HepG2 (cell line): ENCODE results near the gene SLC35A1. TPM values are rescaled to one million over a fixed set of nuclear protein-coding genes. Genes with fewer than 3 reads are reported as not detected.

Experiments
- ATAC-seq: fragments of 200-7000 bp; cut with Tn5 transposase; 3 replicates; pipeline ENCODE4 v1.9.1; 2020; ENCODE audit warnings: mild to moderate bottlenecking, moderate library complexity
- BruUV-seq: library from RNA; stranded (reverse); fragments of 400-500 nt; replicated peaks from 2 replicates; lab custom pipeline; 2021; lab: Mats Ljungman, UMichigan
- CTCF ChIA-PET: fragments of 300-600 bp; formaldehyde crosslinking; extraction: SDS; loops from one replicate; lab custom pipeline; 2021; ENCODE audit warnings: low total read pairs, inconsistent platforms, low intra/inter-chr PET ratio; lab: Yijun Ruan, JAX
- POLR2A ChIA-PET: fragments of 350-600 bp; sonication (Branson Sonifier 250); formaldehyde crosslinking; loops from one replicate; lab custom pipeline; 2020; ENCODE audit warnings: antibody characterized with exemption, inconsistent platforms; lab: Yijun Ruan, JAX
- DNase-seq: peaks from one replicate; pipeline ENCODE4 v3.0.0-alpha.2; 2015; ENCODE audit warnings: low spot score
- FAIRE-seq: peaks from 3 replicates; lab custom pipeline; 2011; peaks lifted over from hg19 to GRCh38; lab: Jason Lieb, UNC
- H2AFZ ChIP-seq: one replicate; pipeline ENCODE4 v1.6.1; 2011; ENCODE audit warnings: low read length, inconsistent platforms
- H3K27ac ChIP-seq: fragments of 300-600 bp; 3 replicates; pipeline ENCODE4 v1.8.0; 2011; ENCODE audit warnings: mixed run types, mild to moderate bottlenecking, mixed read lengths, low read length, inconsistent platforms; ENCODE audit not compliant: insufficient read depth; ENCODE audit errors: extremely low read length
- H3K27me3 ChIP-seq, 2 experiments: fragments of 200-600 bp in 1 of 2; 2 replicates in 1 of 2; 3 replicates in 1 of 2; pipeline versions ENCODE4 v1.6.0 to v1.8.0; 2011; ENCODE audit warnings: low read length in 2 of 2, mild to moderate bottlenecking in 2 of 2, moderate library complexity in 2 of 2, inconsistent platforms in 1 of 2; ENCODE audit not compliant: insufficient read depth in 2 of 2, control insufficient read depth in 1 of 2
- H3K36me3 ChIP-seq, 2 experiments: fragments of 200-600 bp in 1 of 2; replicated peaks in 1 of 2; 2 replicates in 1 of 2; 3 replicates in 1 of 2; pipeline versions ENCODE4 v1.5.1 to v1.8.0; 2011; ENCODE audit warnings: low read length in 2 of 2, inconsistent platforms in 1 of 2; ENCODE audit not compliant: insufficient read depth in 2 of 2, control insufficient read depth in 1 of 2
- H3K4me1 ChIP-seq: 2 replicates; pipeline ENCODE4 v1.5.1; 2012; ENCODE audit warnings: low read length, inconsistent platforms; ENCODE audit not compliant: insufficient read depth
- H3K4me2 ChIP-seq: 2 replicates; pipeline ENCODE4 v1.6.0; 2011; ENCODE audit warnings: low read depth, low read length, inconsistent platforms
- H3K4me3 ChIP-seq, 3 experiments: fragments of 200-600 bp in 1 of 3; sonication (generic), shearing (Covaris generic) in 1 of 3; replicated peaks in 1 of 3; 2 replicates each; pipeline ENCODE4 v1.5.1; 2011 to 2016; ENCODE audit warnings: low read length in 3 of 3, inconsistent platforms in 2 of 3, low read depth in 2 of 3, mild to moderate bottlenecking in 2 of 3, control low read depth in 1 of 3, mixed read lengths in 1 of 3; ENCODE audit not compliant: insufficient read depth in 1 of 3
- H3K79me2 ChIP-seq: one replicate; pipeline ENCODE4 v1.6.1; 2011; ENCODE audit warnings: low read length, inconsistent platforms; ENCODE audit not compliant: insufficient read depth
- H3K9ac ChIP-seq: 2 replicates; pipeline ENCODE4 v1.6.0; 2011; ENCODE audit warnings: mild to moderate bottlenecking, low read depth, low read length, inconsistent platforms; ENCODE audit not compliant: insufficient read depth
- H3K9me3 ChIP-seq: 2 replicates; pipeline ENCODE4 v1.5.1; 2012; ENCODE audit warnings: mild to moderate bottlenecking, low read length
- H4K20me1 ChIP-seq: 2 replicates; pipeline ENCODE4 v1.6.0; 2011; ENCODE audit warnings: inconsistent platforms, mild to moderate bottlenecking, low read length, moderate library complexity; ENCODE audit not compliant: insufficient read depth
- CBX5 ChIP-seq: sonication (generic); formaldehyde crosslinking; IDR thresholded peaks from 2 replicates; pipeline ENCODE4 v1.4.0; 2020; ENCODE audit warnings: missing genetic modification reagents, borderline replicate concordance
- DRAP1 ChIP-seq: IDR thresholded peaks from 2 replicates; pipeline ENCODE4 v1.6.1; 2016; ENCODE audit warnings: missing genetic modification reagents, missing compliant biosample characterization
- GRHL1 ChIP-seq: sonication (generic); formaldehyde crosslinking; conservative IDR thresholded peaks from 2 replicates; pipeline ENCODE4 v1.8.0; 2022; ENCODE audit warnings: missing genetic modification reagents
- NCOA5 ChIP-seq: sonication (generic); formaldehyde crosslinking; IDR thresholded peaks from 2 replicates; pipeline ENCODE4 v1.4.0; 2020; ENCODE audit warnings: missing genetic modification reagents
- NR0B2 ChIP-seq: sonication (generic); formaldehyde crosslinking; IDR thresholded peaks from 2 replicates; pipeline ENCODE4 v1.4.0; 2020; ENCODE audit warnings: mild to moderate bottlenecking, missing genetic modification reagents
- SIN3A ChIP-seq: IDR thresholded peaks from 2 replicates; pipeline ENCODE4 v1.6.1; 2011; ENCODE audit warnings: low read depth, mild to moderate bottlenecking, control low read depth, low read length, borderline replicate concordance
- SIX4 ChIP-seq: sonication (generic); formaldehyde crosslinking; IDR thresholded peaks from 2 replicates; pipeline ENCODE4 v1.4.0; 2020; ENCODE audit warnings: missing genetic modification reagents
- TOPORS ChIP-seq: sonication (generic); formaldehyde crosslinking; IDR thresholded peaks from 2 replicates; pipeline ENCODE4 v1.8.0; 2023; ENCODE audit warnings: mild to moderate bottlenecking, missing genetic modification reagents
- ZNF616 ChIP-seq: sonication (generic); formaldehyde crosslinking; IDR thresholded peaks from 2 replicates; pipeline ENCODE4 v1.5.0; 2020; ENCODE audit warnings: low read depth, mild to moderate bottlenecking, missing genetic modification reagents
- ZNF713 ChIP-seq: sonication (generic); formaldehyde crosslinking; IDR thresholded peaks from 2 replicates; pipeline ENCODE4 v1.4.0; 2020; ENCODE audit warnings: mild to moderate bottlenecking, missing genetic modification reagents
- WGBS: methylation state at CpG from one replicate; pipeline ENCODE4 v1.1.6; 2017; ENCODE audit warnings: low lambda C conversion rate; 5-methylcytosine and 5-hydroxymethylcytosine counted together
- in situ Hi-C: cut with HindIII; loops from 2 replicates; pipeline ENCODE4 v1.10.0; 2017; ENCODE audit warnings: low pct_unique_long_range_greater_than_20kb; ENCODE audit not compliant: extremely low pct_ligation_motif_present
- intact Hi-C: fragments of 100-400 bp; cut with micrococcal nuclease; formaldehyde crosslinking; loops from one replicate; pipeline ENCODE4 v1.10.0; 2022; ENCODE audit not compliant: unreplicated experiment
- polyA plus RNA-seq, 8 experiments: library from polyadenylated mRNA; depleted of rRNA in 3 of 8; stranded (reverse) in 7 of 8; unstranded in 1 of 8; fragments of >200 nt; fragmentation: Illumina TruSeq in 4 of 8; extraction: Trizol in 4 of 8; gene quantifications; 2 replicates each; pipeline versions ENCODE4 v1.2.1 to v1.2.3, GENCODE V29; 2011 to 2016; ENCODE audit warnings: low read depth in 4 of 8, missing spikeins in 1 of 8, mixed read lengths in 1 of 8; ENCODE audit not compliant: insufficient read depth in 1 of 8
- total RNA-seq, 5 experiments: library from RNA; depleted of rRNA; stranded (reverse); fragments of >200 nt; fragmentation: Illumina TruSeq; extraction: Trizol; gene quantifications; 2 replicates each; pipeline ENCODE4 v1.2.3, GENCODE V29; 2016; ENCODE audit warnings: low read depth in 1 of 5

SLC35A1 gene
- total and polyA plus RNA-seq, 2 of the 13 experiments (the other 11 are each of a cell fraction or from before 2014, with no cell fraction given), result 24.8 to 25.1 TPM

GRCh38 chr6:87544474-87544735 lies 71.6 kb downstream of the SLC35A1 start (continued):
- TF ChIP-seq GRHL1 (CRISPR knock-in tag) (no peak), ZNF616 (CRISPR knock-in tag) (no peak), CBX5 (CRISPR knock-in tag) (no peak), ZNF713 (CRISPR knock-in tag) (no peak), DRAP1 (CRISPR knock-in tag) (no peak), SIN3A (no peak), NCOA5 (CRISPR knock-in tag) (no peak), NR0B2 (CRISPR knock-in tag) (no peak)

GRCh38 chr6:87551799-87552198 lies 79.0 kb downstream of the SLC35A1 start:
- DNase-seq, result no peak
- no peaks in the 10 kb centered on the region for H3K9me3 ChIP-seq
- H4K20me1 ChIP-seq, result no peaks in the 10 kb centered on the region
- H3K4me3 ChIP-seq, result no peak overlapping the region
- peaks cover 15 to 73% of the 10 kb centered on the region in 2 experiments for H3K36me3 ChIP-seq
- H3K27me3 ChIP-seq, result no peaks in the 10 kb centered on the region
- no peaks in the 10 kb centered on the region for H3K79me2 ChIP-seq
- no peak for ATAC-seq
- no peak for FAIRE-seq
- no peak overlapping the region for H2AFZ ChIP-seq
- TF ChIP-seq SIX4 (CRISPR knock-in tag) (no peak), TOPORS (CRISPR knock-in tag) (no peak)
- in situ Hi-C loops (no loop called here), intact Hi-C loops (no loop called here)
- WGBS, result 98% methylated on average over 2 of the region's 2 CpGs
- CTCF ChIA-PET, result no interaction called here
- POLR2A ChIA-PET, result no interaction called here
- no peak overlapping the region for H3K27ac ChIP-seq
- H3K4me1 ChIP-seq, result no peaks in the 10 kb centered on the region
- H3K9ac ChIP-seq, result no peak overlapping the region
- H3K4me2 ChIP-seq, result no peak overlapping the region
- BruUV-seq, result no TSS peak
